K562 (cell line): ENCODE data around the gene POU1F1. TPM values are rescaled to one million over a fixed set of nuclear protein-coding genes. Genes with fewer than 3 reads are reported as not detected.

Experiments used
- ATAC-seq: fragments of 200-7000 bp; cut with Tn5 transposase; 3 replicates; pipeline ENCODE4 v1.9.1; 2020; ENCODE audit warnings: moderate library complexity
- BruUV-seq: library from RNA; stranded (reverse); fragments of 400-500 nt; replicated peaks from 2 replicates; lab custom pipeline; 2021; lab: Mats Ljungman, UMichigan
- CTCF ChIA-PET: fragments of 300-600 bp; formaldehyde crosslinking; extraction: SDS; loops from one replicate; lab custom pipeline; 2021; ENCODE audit warnings: low intra/inter-chr PET ratio; lab: Yijun Ruan, JAX
- POLR2A ChIA-PET: fragments of 300-600, 350-650 bp; sonication (Branson Sonifier 250); formaldehyde crosslinking; extraction: SDS; loops from one replicate; lab custom pipeline; 2021; ENCODE audit warnings: antibody characterized with exemption, inconsistent platforms; lab: Yijun Ruan, JAX
- DNase-seq, 4 experiments: peaks; one replicate each; pipeline versions ENCODE4 v3.0.0 to v3.0.0-alpha.2; 2011 to 2018; ENCODE audit warnings: low spot score in 3 of 4, mixed read lengths in 3 of 4; ENCODE audit errors: extremely low read depth in 1 of 4
- FAIRE-seq: peaks from 2 replicates; lab custom pipeline; 2011; peaks lifted over from hg19 to GRCh38; lab: Jason Lieb, UNC
- H2AFZ ChIP-seq: 2 replicates; pipeline ENCODE4 v1.6.0; 2011; ENCODE audit warnings: low read depth, low read length, control low read depth, inconsistent platforms
- H3K27ac ChIP-seq: fragments of 200-600 bp; 3 replicates; pipeline ENCODE4 v1.8.0; 2011; ENCODE audit warnings: low read depth, mild to moderate bottlenecking, control low read depth, inconsistent platforms, low read length, moderate library complexity, mixed read lengths; ENCODE audit errors: extremely low read depth
- H3K27me3 ChIP-seq, 2 experiments: fragments of 300-600 bp in 1 of 2; 2 replicates in 1 of 2; 3 replicates in 1 of 2; pipeline versions ENCODE4 v1.6.0 to v1.8.0; 2011; ENCODE audit warnings: inconsistent platforms in 2 of 2, low read length in 2 of 2, mild to moderate bottlenecking in 1 of 2, mixed read lengths in 1 of 2, moderate library complexity in 1 of 2; ENCODE audit not compliant: control insufficient read depth in 2 of 2, insufficient read depth in 2 of 2
- H3K36me3 ChIP-seq: fragments of 300-600 bp; 3 replicates; pipeline ENCODE4 v1.8.0; 2011; ENCODE audit warnings: mild to moderate bottlenecking, low read length, inconsistent platforms; ENCODE audit not compliant: control insufficient read depth, insufficient read depth
- H3K4me1 ChIP-seq, 2 experiments: fragments of 200-600 bp in 1 of 2; replicated peaks in 1 of 2; 2 replicates in 1 of 2; 3 replicates in 1 of 2; pipeline versions ENCODE4 v1.5.1 to v1.8.0; 2011; ENCODE audit warnings: inconsistent platforms in 2 of 2, low read length in 2 of 2, mild to moderate bottlenecking in 1 of 2, mixed read lengths in 1 of 2, moderate library complexity in 1 of 2; ENCODE audit not compliant: control insufficient read depth in 2 of 2, insufficient read depth in 2 of 2
- H3K4me2 ChIP-seq: 2 replicates; pipeline ENCODE4 v1.6.1; 2011; ENCODE audit warnings: low read length, control low read depth, inconsistent platforms, mixed read lengths; ENCODE audit not compliant: insufficient read depth
- H3K4me3 ChIP-seq: fragments of 200-600 bp; sonication (generic), shearing (Covaris generic); 2 replicates; pipeline ENCODE4 v1.5.1; 2016; ENCODE audit warnings: control low read depth, inconsistent platforms
- H3K79me2 ChIP-seq: fragments of 200-600 bp; 3 replicates; pipeline ENCODE4 v1.8.0; 2011; ENCODE audit warnings: low read length, inconsistent platforms; ENCODE audit not compliant: control insufficient read depth, insufficient read depth
- H3K9ac ChIP-seq, 2 experiments: 2 replicates each; pipeline versions ENCODE4 v1.6.0 to v1.6.1; 2011; ENCODE audit warnings: low read depth in 2 of 2, low read length in 2 of 2, control low read depth in 1 of 2, inconsistent platforms in 1 of 2, mild to moderate bottlenecking in 1 of 2, mixed read lengths in 1 of 2; ENCODE audit not compliant: insufficient read depth in 1 of 2
- H3K9me1 ChIP-seq: one replicate; pipeline ENCODE4 v1.6.0; 2011; ENCODE audit warnings: inconsistent platforms, mild to moderate bottlenecking, low read length, moderate library complexity; ENCODE audit not compliant: control insufficient read depth, insufficient read depth
- H3K9me3 ChIP-seq: replicated peaks from 2 replicates; pipeline ENCODE4 v1.5.1; 2011; ENCODE audit warnings: low read depth, low read length, inconsistent platforms; ENCODE audit not compliant: control insufficient read depth, insufficient read depth
- H4K20me1 ChIP-seq: replicated peaks from 2 replicates; pipeline ENCODE4 v1.6.1; 2011; ENCODE audit warnings: low read length, inconsistent platforms, mixed read lengths; ENCODE audit not compliant: control insufficient read depth, insufficient read depth
- CREB3 ChIP-seq: fragments of 450-650 bp; conservative IDR thresholded peaks from 2 replicates; pipeline ENCODE4 v1.6.1; 2016; ENCODE audit warnings: missing genetic modification characterization, low read depth, mild to moderate bottlenecking, missing compliant biosample characterization, moderate library complexity
- KLF13 ChIP-seq: fragments of 450-650 bp; IDR thresholded peaks from 2 replicates; pipeline ENCODE4 v1.6.1; 2016; ENCODE audit warnings: missing genetic modification characterization, low read depth, mild to moderate bottlenecking, missing compliant biosample characterization, moderate library complexity, borderline replicate concordance
- MNT ChIP-seq, 2 experiments: fragments of 450-650 bp; conservative IDR thresholded peaks; 2 replicates each; pipeline ENCODE4 v1.6.1; 2017; ENCODE audit warnings: mild to moderate bottlenecking in 2 of 2, moderate library complexity in 2 of 2
- NR2C1 ChIP-seq, 2 experiments: fragments of 450-650 bp; IDR thresholded peaks; 2 replicates each; pipeline ENCODE4 v1.6.1; 2017; ENCODE audit warnings: mild to moderate bottlenecking in 2 of 2, antibody characterized with exemption in 1 of 2, inconsistent platforms in 1 of 2, missing compliant biosample characterization in 1 of 2, missing genetic modification characterization in 1 of 2
- RBM17 ChIP-seq: fragments of 200-400 bp; formaldehyde crosslinking; IDR thresholded peaks from 2 replicates; pipeline ENCODE4 v1.6.1; 2017; ENCODE audit warnings: low read depth, mild to moderate bottlenecking, low read length, borderline replicate concordance
- SFPQ ChIP-seq: fragments of 200-400 bp; formaldehyde crosslinking; IDR thresholded peaks from 2 replicates; pipeline ENCODE4 v1.6.1; 2017; ENCODE audit warnings: mild to moderate bottlenecking, low read depth, low read length, moderate library complexity
- TAF15 ChIP-seq: fragments of 200-400 bp; formaldehyde crosslinking; IDR thresholded peaks from 2 replicates; pipeline ENCODE4 v1.6.1; 2017; ENCODE audit warnings: mild to moderate bottlenecking, low read depth, low read length, moderate library complexity
- VEZF1 ChIP-seq: fragments of 200-800 bp; sonication (Bioruptor generic); IDR thresholded peaks from 2 replicates; pipeline ENCODE4 v1.6.1; 2017; ENCODE audit warnings: missing genetic modification characterization, missing compliant biosample characterization
- ZBTB9 ChIP-seq: fragments of 450-650 bp; formaldehyde crosslinking; IDR thresholded peaks from 2 replicates; pipeline ENCODE4 v1.4.0; 2020; ENCODE audit warnings: mild to moderate bottlenecking, moderate library complexity
- ZC3H4 ChIP-seq: sonication (generic); formaldehyde crosslinking; IDR thresholded peaks from 2 replicates; pipeline ENCODE4 v1.9.0; 2021; ENCODE audit warnings: missing genetic modification reagents, borderline replicate concordance
- ZFP1 ChIP-seq: fragments of 450-650 bp; formaldehyde crosslinking; IDR thresholded peaks from 2 replicates; pipeline ENCODE4 v1.4.0; 2020; ENCODE audit warnings: mild to moderate bottlenecking, mixed read lengths
- WGBS: fragments of 100-300 bp; shearing (Covaris generic); methylation state at CpG from one replicate; pipeline ENCODE4 v1.1.6; 2016; ENCODE audit warnings: low coverage, mixed read lengths; ENCODE audit not compliant: insufficient coverage; ENCODE audit errors: missing lambda C conversion rate; 5-methylcytosine and 5-hydroxymethylcytosine counted together
- in situ Hi-C: fragments of 300-500 bp; cut with MboI; formaldehyde crosslinking; loops from 4 replicates; pipeline ENCODE4 v1.15.0; 2018; ENCODE audit warnings: inconsistent platforms, mixed read lengths
- intact Hi-C: fragments of 100-400 bp; cut with micrococcal nuclease; formaldehyde crosslinking; loops from 2 replicates; pipeline ENCODE4 v1.14.2; 2022
- polyA plus RNA-seq, 8 experiments: library from polyadenylated mRNA; depleted of rRNA in 4 of 8; stranded (reverse) in 5 of 8; unstranded in 3 of 8; fragments of >200 nt; fragmentation: Nextera tagmentation in 2 of 8; fragmentation: Illumina TruSeq in 1 of 8; extraction: Ambion mirVana in 2 of 8; extraction: Trizol in 1 of 8; gene quantifications; 2 replicates each; pipeline versions ENCODE4 v1.2.1 to v1.2.3, GENCODE V29; 2011 to 2014; ENCODE audit warnings: inconsistent platforms in 1 of 8, missing spikeins in 1 of 8
- total RNA-seq, 7 experiments: library from RNA; depleted of rRNA in 6 of 7; stranded (reverse); fragments of >200 nt in 6 of 7; fragmentation: Illumina TruSeq in 2 of 7; extraction: Trizol in 2 of 7; gene quantifications; 2 replicates each; pipeline versions ENCODE4 v1.2.1 to v1.2.3, GENCODE V29; 2011 to 2021; ENCODE audit warnings: low replicate concordance in 1 of 7

Gene POU1F1
- total and polyA plus RNA-seq, 9 of the 15 experiments (the other 6 are each of a cell fraction or from before 2014, with no cell fraction given) = not detected

GRCh38 chr3:87287011-87287410 lies 10.6 kb upstream of the POU1F1 start (continued):
- TF ChIP-seq SFPQ (no peak), RBM17 (no peak), KLF13 (tag) (no peak), NR2C1 (IDR thresholded peaks at IDR 0.05) (no peak), NR2C1 (tag; IDR thresholded peaks at IDR 0.05) (no peak), MNT (conservative IDR thresholded peaks at IDR 0.05) (no peak)

GRCh38 chr3:87272718-87273341 lies 3.6 kb downstream of the POU1F1 start:
- intact Hi-C loops = no loop called here
- H3K4me2 ChIP-seq = no peak overlapping the region
- BruUV-seq = no TSS peak
- H3K4me1 ChIP-seq = no peaks in the 10 kb centered on the region
- H3K9me3 ChIP-seq = no peaks in the 10 kb centered on the region
- ChIA-PET CTCF (no interaction called here), POLR2A (no interaction called here)
- H2AFZ ChIP-seq = no peak overlapping the region; the same call in 1 of the 2 replicates
- H3K36me3 ChIP-seq = no peaks in the 10 kb centered on the region
- no peak for DNase-seq
- H3K4me3 ChIP-seq = no peak overlapping the region
- H3K9me1 ChIP-seq = no peaks in the 10 kb centered on the region
- H3K27me3 ChIP-seq = no peaks in the 10 kb centered on the region
- FAIRE-seq = no peak
- H3K27ac ChIP-seq = no peak overlapping the region
- ATAC-seq = no peak
- H3K79me2 ChIP-seq = no peaks in the 10 kb centered on the region
- in situ Hi-C loops = no loop called here
- H4K20me1 ChIP-seq = no peaks in the 10 kb centered on the region
- H3K9ac ChIP-seq = no peak overlapping the region
- 22% methylated on average over 4 of the region's 4 CpGs for WGBS
- TF ChIP-seq ZC3H4 (no peak), CREB3 (no peak), VEZF1 (CRISPR knock-in tag) (no peak), ZFP1 (CRISPR knock-in tag) (no peak), ZBTB9 (no peak), TAF15 (no peak)
